GM10266 (cell line): Measurements from ENCODE around the gene CMA1.

Experiments used
- DNase-seq: peaks from one replicate; pipeline ENCODE4 v3.0.0; 2012; ENCODE audit errors: extremely low spot score
- CTCF ChIP-seq: IDR thresholded peaks from 2 replicates; pipeline ENCODE4 v1.5.1; 2012; ENCODE audit warnings: mild to moderate bottlenecking, low read depth; ENCODE audit not compliant: control insufficient read depth, insufficient read depth; ENCODE audit errors: missing control alignments

CMA1 gene

DNA sequence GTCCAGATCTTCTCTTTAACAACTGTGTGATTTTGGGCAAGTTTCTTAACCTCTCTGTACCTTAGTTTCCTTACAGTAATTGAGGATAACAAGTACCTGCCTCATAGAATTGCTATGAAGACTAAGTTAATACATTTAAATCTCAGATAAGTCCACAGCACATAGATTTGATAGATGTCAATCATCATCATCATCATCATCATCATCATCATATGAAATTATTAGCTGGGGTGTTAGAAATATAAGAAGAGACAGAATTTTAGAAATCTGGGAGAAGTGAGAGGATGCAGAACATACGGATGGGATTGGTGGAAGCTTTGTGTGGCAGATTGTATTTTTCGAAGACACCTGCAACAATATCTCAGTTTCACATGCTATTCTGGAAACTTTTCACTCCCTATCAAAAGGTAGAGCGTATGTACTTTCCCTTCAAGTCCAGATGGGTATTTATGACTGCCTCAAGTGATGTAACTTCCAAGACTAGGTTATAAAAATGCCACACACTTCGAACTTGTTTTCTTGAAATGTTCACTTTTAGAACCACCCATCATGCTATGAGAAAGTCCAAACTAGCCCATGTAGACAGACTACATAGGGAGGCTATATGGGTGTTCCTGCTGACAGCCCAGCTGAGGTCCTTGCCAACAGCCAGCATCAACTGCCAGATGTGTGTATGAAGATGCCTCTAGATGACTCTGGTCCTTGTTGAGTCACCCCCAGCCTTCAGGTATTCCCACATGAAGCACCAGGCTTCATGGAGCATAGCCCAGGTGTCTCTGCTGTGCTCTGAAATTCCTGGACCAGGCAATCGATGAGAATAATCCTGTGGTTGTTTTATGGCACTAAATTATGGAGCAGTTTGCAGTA is 44.8 kb downstream of the CMA1 start:
- TF ChIP-seq CTCF = no peak
- DNase-seq = no peak

DNA sequence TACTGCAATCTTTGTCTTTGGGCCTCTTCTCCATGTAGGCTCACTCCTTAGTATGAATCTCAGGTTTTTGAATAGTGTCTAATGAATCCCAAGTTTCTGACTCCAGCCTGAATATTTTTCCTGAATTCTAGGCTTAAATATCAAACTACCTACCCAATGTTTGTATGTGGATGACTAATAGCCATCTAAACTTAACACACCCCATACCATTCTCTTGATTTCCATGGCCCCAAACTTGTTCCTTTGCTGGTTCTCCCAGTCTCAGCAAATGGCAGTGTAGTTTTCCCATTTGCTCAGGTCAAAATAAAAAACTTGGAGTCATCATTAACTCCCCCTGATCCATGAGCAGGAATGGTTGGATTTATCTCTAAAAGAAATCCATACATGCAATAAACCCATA is 46.7 kb downstream of the CMA1 start:
- no peak for DNase-seq
- TF ChIP-seq CTCF = no peak

DNA sequence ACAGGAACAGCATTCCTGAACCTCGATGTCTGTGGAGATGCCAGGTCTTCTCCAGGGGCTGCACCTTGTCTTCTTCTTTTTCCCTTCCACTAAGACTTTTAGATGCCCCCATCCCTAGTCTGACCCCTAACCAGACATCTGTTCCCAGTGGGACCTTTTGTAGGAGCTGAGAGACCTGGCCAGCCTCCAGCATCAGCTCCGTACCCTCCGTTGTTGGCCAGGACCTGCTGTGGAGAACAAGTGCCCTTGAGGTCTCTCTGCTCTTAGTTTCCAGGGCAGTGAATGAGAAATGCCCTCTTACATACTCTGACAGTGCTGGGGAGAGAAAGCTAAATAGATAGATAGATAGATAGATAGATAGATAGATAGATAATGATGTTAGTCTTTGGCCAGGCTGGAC is 48.7 kb downstream of the CMA1 start:
- TF ChIP-seq CTCF = no peak
- no peak for DNase-seq

DNA sequence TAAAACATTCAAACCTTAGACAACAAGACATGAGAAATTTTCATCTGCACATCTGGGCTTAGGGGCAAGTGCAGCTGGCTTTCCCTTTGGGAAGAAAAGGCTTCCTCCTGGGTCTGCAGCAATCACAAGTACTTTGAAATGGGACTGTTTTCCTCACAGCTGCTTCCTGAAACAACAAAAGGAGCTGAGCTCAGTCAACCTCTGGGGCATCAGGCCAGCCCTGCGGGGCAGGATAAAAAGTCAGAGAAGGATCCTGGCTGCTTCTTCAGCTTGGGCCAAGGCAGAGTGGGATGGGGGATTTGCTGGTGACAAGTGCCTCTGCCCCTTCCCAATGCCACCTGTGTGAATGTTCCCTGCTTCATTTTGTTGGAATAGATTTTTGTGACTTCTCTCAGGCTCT is 49.3 kb downstream of the CMA1 start:
- no peak for DNase-seq
- no peak for TF ChIP-seq CTCF

GRCh38 chr14:24456980-24457379 is 51.1 kb downstream of the CMA1 start:
- TF ChIP-seq CTCF = no peak
- DNase-seq = no peak
